Mesendoderm (in vitro differentiated cells): ENCODE results near the gene AGBL1.

Experiments
- DNase-seq: peaks from one replicate; pipeline ENCODE4 v3.0.0; 2013
- H2AK5ac ChIP-seq: 2 replicates; pipeline ENCODE4 v1.6.1; 2013; ENCODE audit warnings: low read length, inconsistent platforms
- H2BK120ac ChIP-seq: 2 replicates; pipeline ENCODE4 v1.6.1; 2013; ENCODE audit warnings: low read depth, mild to moderate bottlenecking, low read length, moderate library complexity, mixed read lengths
- H2BK15ac ChIP-seq: replicated peaks from 2 replicates; pipeline ENCODE4 v1.6.1; 2013; ENCODE audit warnings: low read depth, mild to moderate bottlenecking, moderate library complexity
- H2BK5ac ChIP-seq: 2 replicates; pipeline ENCODE4 v1.6.1; 2013; ENCODE audit warnings: low read length, inconsistent platforms
- H3K18ac ChIP-seq: 2 replicates; pipeline ENCODE4 v1.6.1; 2013; ENCODE audit warnings: mild to moderate bottlenecking, low read length, mixed read lengths
- H3K23ac ChIP-seq: one replicate; pipeline ENCODE4 v1.6.1; 2013; ENCODE audit warnings: low read length
- H3K27ac ChIP-seq: 2 replicates; pipeline ENCODE4 v1.5.1; 2013; ENCODE audit warnings: low read depth, mild to moderate bottlenecking, inconsistent platforms, low read length, moderate library complexity
- H3K27me3 ChIP-seq: 2 replicates; pipeline ENCODE4 v1.6.1; 2013; ENCODE audit warnings: low read length, control low read depth, mild to moderate bottlenecking, inconsistent platforms; ENCODE audit not compliant: insufficient read depth, poor library complexity
- H3K36me3 ChIP-seq: 2 replicates; pipeline ENCODE4 v1.6.1; 2013; ENCODE audit warnings: low read length, inconsistent platforms; ENCODE audit not compliant: control insufficient read depth, insufficient read depth
- H3K4ac ChIP-seq: one replicate; pipeline ENCODE4 v1.6.1; 2013; ENCODE audit warnings: low read depth, mild to moderate bottlenecking, low read length, moderate library complexity
- H3K4me1 ChIP-seq: 2 replicates; pipeline ENCODE4 v1.6.1; 2013; ENCODE audit warnings: low read depth, low read length, inconsistent platforms; ENCODE audit not compliant: control insufficient read depth
- H3K4me2 ChIP-seq: 2 replicates; pipeline ENCODE4 v1.6.1; 2013; ENCODE audit warnings: low read length
- H3K4me3 ChIP-seq: 2 replicates; pipeline ENCODE4 v1.5.1; 2013; ENCODE audit warnings: mild to moderate bottlenecking, low read length
- H3K56ac ChIP-seq: one replicate; pipeline ENCODE4 v1.6.1; 2013; ENCODE audit warnings: low read length
- H3K79me1 ChIP-seq: 2 replicates; pipeline ENCODE4 v1.6.1; 2013; ENCODE audit warnings: low read length, inconsistent platforms
- H3K79me2 ChIP-seq: 2 replicates; pipeline ENCODE4 v1.6.1; 2013; ENCODE audit warnings: mild to moderate bottlenecking, low read length; ENCODE audit not compliant: control insufficient read depth, insufficient read depth
- H3K9ac ChIP-seq: 2 replicates; pipeline ENCODE4 v1.6.1; 2013; ENCODE audit warnings: low read length, inconsistent platforms
- H4K5ac ChIP-seq: one replicate; pipeline ENCODE4 v1.6.1; 2013; ENCODE audit warnings: low read length
- H4K8ac ChIP-seq: one replicate; pipeline ENCODE4 v1.6.1; 2013; ENCODE audit warnings: low read depth, mild to moderate bottlenecking, control low read depth, low read length, moderate library complexity
- WGBS: extraction: QIAGEN DNeasy Blood & Tissue Kit; methylation state at CpG from one replicate; pipeline ENCODE4 v1.1.7; 2013; ENCODE audit warnings: low lambda C conversion rate, missing lambda C conversion rate; ENCODE audit not compliant: insufficient coverage; ENCODE audit errors: extremely low coverage; 5-methylcytosine and 5-hydroxymethylcytosine counted together

The AGBL1 gene

DNA sequence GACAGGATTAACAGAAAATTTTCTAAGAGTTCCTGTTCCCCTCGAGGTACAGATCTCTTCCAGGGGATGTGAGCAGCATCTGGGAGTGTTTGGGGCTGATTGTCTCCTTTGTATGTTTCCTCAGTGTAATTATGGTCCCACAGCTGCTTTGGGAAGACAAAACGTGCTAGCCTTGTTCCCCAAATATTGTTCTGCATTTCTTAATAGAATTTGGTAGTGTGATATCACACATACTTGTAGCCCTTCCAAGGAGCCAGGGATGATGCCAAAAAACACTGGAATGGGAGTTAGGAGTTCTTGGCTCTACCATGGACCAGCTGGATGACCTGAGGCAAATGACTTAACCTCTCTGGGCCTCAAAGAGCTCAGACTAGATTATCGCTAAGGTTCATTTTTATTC, 19.0 kb upstream of the AGBL1 start:
- Histone ChIP-seq H3K18ac (no peak overlapping the region), H4K5ac (no peak overlapping the region), H3K4me1 (no peaks in the 10 kb centered on the region), H2AK5ac (no peak overlapping the region), H3K27me3 (no peaks in the 10 kb centered on the region), H2BK5ac (no peak overlapping the region), H2BK120ac (no peak overlapping the region), H4K8ac (no peak overlapping the region), H3K9ac (no peak overlapping the region), H3K36me3 (no peaks in the 10 kb centered on the region), H2BK15ac (no peak overlapping the region), H3K4me3 (no peak overlapping the region), H3K4me2 (no peak overlapping the region), H3K79me1 (no peaks in the 10 kb centered on the region), H3K79me2 (no peaks in the 10 kb centered on the region), H3K4ac (no peak overlapping the region), H3K56ac (no peak overlapping the region), H3K23ac (no peak overlapping the region), H3K27ac (no peak overlapping the region)
- no peak for DNase-seq
- no CpG with 5 or more reads among the region's 3 CpGs for WGBS

DNA sequence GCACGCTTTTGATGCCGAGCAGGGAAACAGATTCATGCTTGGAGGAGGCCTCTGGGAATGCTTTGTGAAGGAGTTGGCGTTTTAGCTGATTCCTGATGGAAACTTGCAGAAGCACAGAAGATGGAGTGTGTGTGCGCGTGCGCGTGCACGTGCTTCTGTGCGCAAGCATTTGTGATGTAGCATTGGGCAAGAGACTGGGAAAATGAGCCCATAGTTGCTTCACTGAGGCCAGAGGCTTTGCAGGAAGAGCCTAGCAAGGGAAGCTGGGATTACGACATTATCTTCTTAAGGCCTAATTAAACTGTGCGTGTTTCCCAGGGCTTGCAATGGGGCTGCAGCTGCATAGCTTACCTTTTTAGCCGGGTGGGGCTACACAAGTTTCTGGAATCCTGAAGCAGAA, 18.1 kb upstream of the AGBL1 start:
- no peak overlapping the region for H2AK5ac ChIP-seq
- H4K8ac ChIP-seq: no peak overlapping the region
- H4K5ac ChIP-seq: no peak overlapping the region
- H3K36me3 ChIP-seq: no peaks in the 10 kb centered on the region
- no peak overlapping the region for H3K23ac ChIP-seq
- H3K27me3 ChIP-seq: no peaks in the 10 kb centered on the region
- no peak overlapping the region for H2BK5ac ChIP-seq
- H3K4me1 ChIP-seq: no peaks in the 10 kb centered on the region
- H3K27ac ChIP-seq: no peak overlapping the region
- no CpG with 5 or more reads among the region's 12 CpGs for WGBS
- DNase-seq: no peak
- H2BK15ac ChIP-seq: no peak overlapping the region
- no peak overlapping the region for H3K4me3 ChIP-seq
- H3K79me1 ChIP-seq: no peaks in the 10 kb centered on the region
- no peak overlapping the region for H3K4me2 ChIP-seq
- H3K79me2 ChIP-seq: no peaks in the 10 kb centered on the region
- no peak overlapping the region for H3K9ac ChIP-seq
- H3K18ac ChIP-seq: no peak overlapping the region
- no peak overlapping the region for H3K4ac ChIP-seq
- H2BK120ac ChIP-seq: no peak overlapping the region
- H3K56ac ChIP-seq: no peak overlapping the region

DNA sequence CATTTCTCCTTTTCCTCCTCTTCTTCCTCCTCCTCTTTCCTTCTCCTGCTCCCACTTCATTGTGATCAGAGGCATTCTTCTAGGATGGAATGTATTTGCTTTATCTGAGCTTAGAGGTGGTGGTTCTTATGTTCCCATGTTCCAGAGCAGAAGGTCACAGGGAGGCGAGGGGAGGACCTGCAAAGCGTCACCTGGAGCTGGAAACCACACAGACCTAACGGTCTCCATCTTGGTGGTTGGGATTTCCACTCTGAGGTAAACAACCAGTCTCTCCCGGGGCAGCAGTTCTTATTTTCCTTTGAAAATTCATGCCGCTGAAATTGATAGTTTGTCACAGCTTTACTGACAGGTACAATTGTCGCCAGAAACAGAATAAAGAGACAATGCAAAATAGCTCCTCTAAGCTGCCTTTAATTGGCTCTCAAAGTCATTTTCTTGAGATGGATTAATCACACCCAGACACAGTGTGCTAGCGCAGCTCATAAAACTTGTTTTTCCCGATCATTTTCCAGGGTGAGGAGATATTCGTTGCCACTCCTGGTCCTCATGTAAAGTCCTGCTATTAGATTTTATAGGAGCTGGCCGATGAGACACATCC, 16.9 kb upstream of the AGBL1 start:
- no peaks in the 10 kb centered on the region for H3K4me1 ChIP-seq
- no peak overlapping the region for H3K4ac ChIP-seq
- H3K9ac ChIP-seq: no peak overlapping the region
- H3K18ac ChIP-seq: no peak overlapping the region
- no peaks in the 10 kb centered on the region for H3K79me2 ChIP-seq
- H3K36me3 ChIP-seq: no peaks in the 10 kb centered on the region
- H2BK5ac ChIP-seq: no peak overlapping the region
- H4K8ac ChIP-seq: no peak overlapping the region
- no peak overlapping the region for H2BK15ac ChIP-seq
- H3K27me3 ChIP-seq: no peaks in the 10 kb centered on the region
- no peak overlapping the region for H3K4me3 ChIP-seq
- no peak overlapping the region for H3K56ac ChIP-seq
- no peak for DNase-seq
- no peak overlapping the region for H3K23ac ChIP-seq
- H2BK120ac ChIP-seq: no peak overlapping the region
- H4K5ac ChIP-seq: no peak overlapping the region
- H3K79me1 ChIP-seq: no peaks in the 10 kb centered on the region
- H3K27ac ChIP-seq: no peak overlapping the region
- H3K4me2 ChIP-seq: no peak overlapping the region
- no CpG with 5 or more reads among the region's 10 CpGs for WGBS
- no peak overlapping the region for H2AK5ac ChIP-seq

DNA sequence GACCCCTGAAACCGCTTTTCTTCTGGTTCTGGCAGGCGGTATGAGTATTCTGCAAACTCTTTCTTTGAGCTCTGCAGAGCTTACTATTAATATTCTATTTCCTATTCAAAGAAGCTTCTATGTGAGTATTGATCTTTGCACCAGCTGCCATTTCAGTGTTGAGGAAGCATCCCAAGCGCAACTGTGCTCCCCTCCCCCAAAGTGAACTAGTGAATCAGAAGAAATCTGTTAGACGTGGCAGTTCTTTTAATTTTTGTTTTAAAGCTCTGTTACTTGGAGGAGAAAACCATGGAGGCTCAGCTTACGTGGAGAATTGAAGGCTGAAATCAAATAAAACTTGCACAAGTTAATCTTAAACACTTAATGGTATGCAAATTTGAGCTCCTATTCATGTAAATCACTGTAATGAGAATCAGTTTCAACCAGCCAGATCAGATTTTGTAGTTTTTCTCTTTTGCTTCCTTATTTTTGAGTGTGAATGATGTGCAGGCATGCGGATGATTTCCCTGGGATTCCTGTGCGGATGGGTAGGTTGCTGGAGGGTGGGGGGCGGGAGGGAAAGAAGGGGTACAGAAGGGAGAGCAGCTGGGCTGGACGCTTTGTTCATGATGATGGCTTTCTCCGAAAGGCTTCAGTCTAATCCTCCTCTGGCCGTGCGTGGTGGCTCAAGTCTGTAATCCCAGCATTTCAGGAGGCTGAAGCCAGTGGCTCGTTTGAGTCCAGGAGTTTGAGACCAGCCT, 16.1 kb upstream of the AGBL1 start:
- H2BK15ac ChIP-seq: no peak overlapping the region
- H3K79me1 ChIP-seq: no peaks in the 10 kb centered on the region
- no peak overlapping the region for H4K5ac ChIP-seq
- DNase-seq: no peak
- no peaks in the 10 kb centered on the region for H3K27me3 ChIP-seq
- no peaks in the 10 kb centered on the region for H3K36me3 ChIP-seq
- H3K23ac ChIP-seq: no peak overlapping the region
- H3K79me2 ChIP-seq: no peaks in the 10 kb centered on the region
- no peak overlapping the region for H2AK5ac ChIP-seq
- no peak overlapping the region for H3K4me2 ChIP-seq
- H3K4me3 ChIP-seq: no peak overlapping the region
- no peaks in the 10 kb centered on the region for H3K4me1 ChIP-seq
- no peak overlapping the region for H3K18ac ChIP-seq
- no peak overlapping the region for H3K9ac ChIP-seq
- H3K4ac ChIP-seq: no peak overlapping the region
- no peak overlapping the region for H3K56ac ChIP-seq
- no peak overlapping the region for H3K27ac ChIP-seq
- H2BK5ac ChIP-seq: no peak overlapping the region
- WGBS: no CpG with 5 or more reads among the region's 13 CpGs
- no peak overlapping the region for H4K8ac ChIP-seq
- no peak overlapping the region for H2BK120ac ChIP-seq

DNA sequence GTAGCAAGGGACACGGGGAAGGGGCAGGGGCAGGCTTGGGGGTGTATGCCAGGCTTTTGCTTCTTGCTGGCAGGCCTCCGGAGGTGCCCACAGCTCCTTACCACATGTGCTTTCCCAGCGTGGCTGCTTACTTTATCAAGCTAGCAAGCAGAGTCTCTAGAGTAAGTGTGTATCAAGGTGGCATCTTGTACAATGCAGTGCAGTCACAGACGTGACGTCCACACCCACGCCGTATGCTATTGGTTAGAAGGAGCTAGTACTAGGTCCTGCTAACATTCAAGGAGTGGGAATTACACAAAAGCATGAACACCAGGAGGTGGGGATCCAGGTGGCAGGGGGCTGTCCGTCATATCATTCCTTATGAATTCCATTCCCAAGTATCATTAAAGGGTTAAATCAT, 15.3 kb upstream of the AGBL1 start:
- Histone ChIP-seq H3K4me1 (no peaks in the 10 kb centered on the region), H3K4me2 (no peak overlapping the region), H3K79me1 (no peaks in the 10 kb centered on the region), H3K56ac (no peak overlapping the region), H4K5ac (no peak overlapping the region), H3K23ac (no peak overlapping the region), H3K4me3 (no peak overlapping the region), H3K27ac (no peak overlapping the region), H3K18ac (no peak overlapping the region), H2BK15ac (no peak overlapping the region), H3K27me3 (no peaks in the 10 kb centered on the region), H3K4ac (no peak overlapping the region), H2BK5ac (no peak overlapping the region), H2BK120ac (no peak overlapping the region), H4K8ac (no peak overlapping the region), H3K79me2 (no peaks in the 10 kb centered on the region), H3K36me3 (no peaks in the 10 kb centered on the region), H2AK5ac (no peak overlapping the region), H3K9ac (no peak overlapping the region)
- DNase-seq: no peak
- WGBS: no CpG with 5 or more reads among the region's 8 CpGs
